Fibroblast of peridontal ligament (primary cell): ENCODE data around the gene SLC25A19.
"Not testable (repeated sequence)": the region's sequence is repeated elsewhere in the genome, so short reads cannot be mapped to it uniquely, and the experiment has no call there.

ENCODE experiments used
- DNase-seq: peaks from one replicate; pipeline ENCODE4 v3.0.0-alpha.2; 2010; ENCODE audit errors: extremely low read depth

Gene SLC25A19

GRCh38 chr17:75301502-75302206 is 12.4 kb upstream of the SLC25A19 start:
- no peak for DNase-seq

GRCh38 chr17:75301049-75301448 is 11.8 kb upstream of the SLC25A19 start:
- no peak for DNase-seq

- DNase-seq, result no peak
Observed at GRCh38 chr17:75300280-75300679, 11.0 kb upstream of the SLC25A19 start.

GRCh38 chr17:75295201-75296158 is 6.2 kb upstream of the SLC25A19 start:
- no peak for DNase-seq

GRCh38 chr17:75292810-75293448 is 3.7 kb upstream of the SLC25A19 start:
- DNase-seq, result not testable (repeated sequence)

- peak; percentile 70 for DNase-seq
Observed at GRCh38 chr17:75289832-75290337, 652 bp upstream of the SLC25A19 start.

- no peak for DNase-seq
Observed at GRCh38 chr17:75288770-75289114, 491 bp downstream of the SLC25A19 start.

- no peak for DNase-seq
Observed at GRCh38 chr17:75288359-75288758, 874 bp downstream of the SLC25A19 start.

GRCh38 chr17:75287221-75287620 is 2.0 kb downstream of the SLC25A19 start:
- DNase-seq, result no peak

GRCh38 chr17:75285123-75285522 is 4.1 kb downstream of the SLC25A19 start:
- DNase-seq, result no peak

GRCh38 chr17:75280189-75280588 is 9.0 kb downstream of the SLC25A19 start:
- DNase-seq, result not testable (repeated sequence)

- DNase-seq, result peak; percentile 86
Observed at GRCh38 chr17:75277664-75278071, 11.6 kb downstream of the SLC25A19 start.

- DNase-seq, result peak; percentile 78
Observed at GRCh38 chr17:75273977-75274708, 15.1 kb downstream of the SLC25A19 start.

GRCh38 chr17:75272848-75273184 is 16.4 kb downstream of the SLC25A19 start:
- peak; percentile 27 for DNase-seq

- no peak for DNase-seq
Observed at GRCh38 chr17:75271955-75272847, 17.0 kb downstream of the SLC25A19 start.

- DNase-seq, result peak; percentile 40
Observed at GRCh38 chr17:75271233-75271954, 17.8 kb downstream of the SLC25A19 start.

- DNase-seq, result no peak
Observed at GRCh38 chr17:75270966-75271232, 18.3 kb downstream of the SLC25A19 start, which contains the start of gene MIF4GD. MIF4GD (minus strand) TSS chr17:75271231; CDS start chr17:75270195, 1,036 bp downstream.

GRCh38 chr17:75270218-75270965 is 18.8 kb downstream of the SLC25A19 start:
- peak; percentile 67 for DNase-seq

GRCh38 chr17:75269844-75270217 is 19.4 kb downstream of the SLC25A19 start:
- DNase-seq, result no peak
